NCI-H1092 (cell line): ENCODE results near the gene GPRIN3.
"Not testable (repeated sequence)": the region's sequence is repeated elsewhere in the genome, so short reads cannot be mapped to it uniquely, and the experiment has no call there.

Experiments used
- DNase-seq: peaks from one replicate; lab custom pipeline; 2025; lab: John Stamatoyannopoulos, UW

Gene GPRIN3

GRCh38 chr4:89312066-89312465, 4.5 kb upstream of the GPRIN3 start:
- no peak for DNase-seq

DNA sequence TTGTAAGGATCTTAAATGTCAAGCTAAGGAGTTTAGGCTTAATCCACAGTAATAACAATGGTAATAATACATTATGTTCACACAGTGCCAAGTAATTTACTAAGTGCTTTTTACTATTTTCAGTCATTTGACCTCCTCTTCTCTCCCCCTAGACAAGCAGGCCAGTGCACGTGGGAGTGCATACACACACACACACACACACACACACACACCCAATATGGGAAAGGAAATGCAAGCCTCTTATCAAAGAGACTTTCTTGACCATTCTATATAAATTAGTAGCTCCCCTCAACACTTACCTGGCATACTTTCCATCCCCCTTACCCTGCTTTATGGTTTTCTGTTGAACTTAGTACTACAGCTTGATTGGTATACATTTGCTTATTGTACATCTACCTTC, 3.8 kb upstream of the GPRIN3 start:
- no peak for DNase-seq

DNA sequence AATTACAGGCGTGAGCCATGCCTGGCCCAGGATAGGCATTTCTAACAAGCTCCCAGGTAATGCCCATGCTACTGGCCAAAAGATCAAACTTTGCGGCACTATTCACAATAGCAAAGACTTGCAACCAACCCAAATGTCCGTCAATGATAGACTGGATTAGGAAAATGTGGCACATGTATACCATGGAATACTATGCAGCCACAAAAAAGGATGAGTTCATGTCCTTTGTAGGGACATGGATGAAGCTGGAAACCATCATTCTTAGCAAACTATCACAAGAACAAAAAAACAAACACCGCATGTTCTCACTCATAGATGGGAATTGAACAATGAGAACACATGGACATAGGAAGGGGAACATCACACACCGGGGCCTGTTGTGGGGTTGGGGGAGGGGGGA, 1.6 kb upstream of the GPRIN3 start:
- DNase-seq: not testable (repeated sequence)

GRCh38 chr4:89308161-89308500, 531 bp upstream of the GPRIN3 start:
- DNase-seq: no peak

- no peak for DNase-seq
Observed at GRCh38 chr4:89307178-89307445, 488 bp downstream of the GPRIN3 start.

DNA sequence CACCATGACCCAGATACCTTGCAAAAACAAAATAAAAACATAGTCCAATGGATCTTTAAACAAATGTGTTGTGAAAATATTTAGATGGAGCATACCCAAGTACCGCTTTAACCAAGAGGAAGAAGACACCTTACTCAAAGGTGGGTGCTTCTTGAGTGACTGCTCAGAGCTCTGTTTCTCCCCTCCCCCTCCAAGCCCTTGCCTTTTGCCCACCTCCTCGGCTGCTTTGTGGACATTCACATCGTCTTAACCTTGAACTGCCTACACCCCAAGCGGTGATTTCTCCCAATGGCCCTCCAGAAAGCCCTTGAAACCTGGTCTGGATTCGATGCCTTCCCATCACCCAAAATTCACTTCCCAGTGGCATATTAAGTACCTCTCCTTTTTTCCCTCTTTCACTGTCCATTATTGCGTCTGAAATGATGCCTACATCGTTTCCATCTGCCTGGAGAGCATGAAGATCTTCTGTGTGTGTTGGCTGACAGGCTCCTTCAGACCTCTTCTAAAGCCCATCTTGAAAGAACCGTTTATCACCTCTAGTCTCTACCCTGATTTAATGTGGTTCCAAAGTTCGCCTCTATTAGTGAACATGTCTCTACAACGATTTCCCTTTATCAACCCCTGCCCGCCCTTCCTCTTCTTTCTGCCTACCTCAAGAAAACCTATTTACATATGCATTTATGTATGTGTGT, 968 bp downstream of the GPRIN3 start:
- DNase-seq: no peak

GRCh38 chr4:89305712-89306437, 1.7 kb downstream of the GPRIN3 start:
- DNase-seq: no peak

- no peak for DNase-seq
Observed at GRCh38 chr4:89305028-89305427, 2.6 kb downstream of the GPRIN3 start.

DNA sequence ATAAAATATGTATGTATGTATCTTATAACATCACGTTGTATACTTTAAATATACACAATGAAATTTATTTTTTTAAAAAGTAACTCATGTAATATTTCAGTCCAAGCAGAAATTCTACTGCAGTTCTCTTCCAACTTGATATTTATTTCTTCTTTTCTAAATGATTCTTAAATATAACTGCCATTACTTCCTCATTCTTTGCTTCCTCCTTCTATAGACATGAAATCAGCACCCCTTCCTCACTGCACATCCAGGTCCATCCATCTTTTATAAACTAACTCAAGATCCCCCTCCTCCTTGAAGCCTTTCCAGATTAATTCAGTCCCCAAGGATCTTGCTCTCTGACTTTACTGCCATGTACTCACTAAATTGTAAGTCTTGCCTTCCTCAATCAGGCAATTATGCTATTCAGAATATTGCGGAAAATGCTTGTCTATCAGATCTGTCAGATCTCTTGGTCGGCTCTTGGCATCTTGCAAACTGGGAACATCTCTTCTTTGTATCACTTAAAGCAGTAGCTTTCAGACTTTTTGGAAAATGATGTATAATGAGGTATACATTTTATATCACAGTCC, 3.7 kb downstream of the GPRIN3 start:
- no peak for DNase-seq

DNA sequence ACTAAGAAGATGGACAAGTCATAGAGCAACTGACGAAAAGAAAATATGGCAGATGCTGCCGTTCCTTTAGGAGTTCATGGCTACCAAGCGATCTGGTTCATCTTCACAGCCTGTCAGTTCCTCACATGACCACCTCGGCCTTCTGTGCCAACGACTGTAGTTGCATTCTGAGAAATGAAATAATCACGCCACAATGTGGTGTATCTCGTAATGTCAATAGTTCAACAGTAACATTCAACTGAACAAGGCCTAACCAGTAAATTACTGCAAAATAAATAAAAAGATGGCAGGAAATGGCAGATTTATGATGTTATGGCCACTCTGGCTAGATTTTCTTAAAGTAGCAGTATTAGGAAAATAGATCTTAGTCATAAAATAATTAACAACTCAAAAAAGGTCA, 4.4 kb downstream of the GPRIN3 start:
- peak; percentile 46 for DNase-seq

DNA sequence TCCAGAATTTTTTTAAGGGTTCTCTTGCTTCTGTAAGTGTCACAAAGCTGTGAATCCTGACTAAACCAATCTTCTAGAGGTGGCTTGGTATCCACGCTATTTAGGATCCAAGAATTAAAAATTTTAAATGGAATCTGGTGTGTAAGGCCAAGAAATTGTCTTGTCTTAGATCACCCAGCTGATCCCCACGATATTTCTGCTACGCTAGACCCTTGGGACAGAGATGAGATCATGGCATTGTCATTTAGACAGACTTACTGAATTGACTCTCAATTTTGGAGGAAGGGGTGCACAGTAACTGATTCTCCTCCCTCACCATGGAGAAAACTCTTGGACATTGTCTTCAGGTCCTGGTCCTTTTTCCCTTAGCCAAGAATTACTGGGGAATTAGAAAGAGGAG, 5.7 kb downstream of the GPRIN3 start:
- DNase-seq: no peak

DNA sequence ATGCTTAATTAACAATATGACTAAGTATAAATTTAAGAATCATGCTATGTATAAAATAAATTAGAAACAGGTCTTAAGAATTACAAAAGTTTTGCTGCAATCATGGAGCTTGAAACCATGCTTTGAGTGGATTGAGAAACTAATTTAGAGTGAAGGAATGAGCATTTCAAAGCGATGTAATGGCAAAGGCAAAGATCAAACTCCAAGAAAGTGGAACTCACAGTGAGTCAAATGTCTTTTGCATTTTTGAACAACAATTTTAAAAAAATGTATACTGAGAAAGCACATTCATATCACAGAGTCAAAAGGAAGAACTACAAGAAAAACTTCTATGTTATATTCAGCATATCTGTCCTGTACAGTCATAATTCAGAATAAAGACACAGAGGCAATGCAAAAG, 6.6 kb downstream of the GPRIN3 start:
- DNase-seq: no peak

GRCh38 chr4:89300499-89300898, 7.1 kb downstream of the GPRIN3 start:
- no peak for DNase-seq

DNA sequence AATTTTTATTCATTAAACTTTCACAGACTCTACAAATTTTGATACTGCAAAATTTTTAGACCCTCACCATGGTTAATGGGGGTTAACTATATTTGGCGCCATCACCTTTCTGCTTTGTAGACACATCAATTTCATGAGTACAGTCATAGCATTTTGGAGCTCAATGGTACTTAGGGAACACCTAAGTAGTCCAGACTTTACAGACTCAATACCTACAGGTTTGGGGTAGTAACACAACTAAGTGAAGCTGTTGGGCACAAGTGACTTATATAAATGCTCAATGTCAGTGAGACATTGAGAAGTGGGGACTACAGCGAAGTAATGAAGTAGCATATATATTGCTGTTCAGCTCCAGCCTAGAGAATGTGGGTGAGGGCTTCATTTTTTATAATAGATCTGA, 7.5 kb downstream of the GPRIN3 start:
- DNase-seq: no peak

GRCh38 chr4:89299153-89299791, 8.3 kb downstream of the GPRIN3 start:
- DNase-seq: no peak

DNA sequence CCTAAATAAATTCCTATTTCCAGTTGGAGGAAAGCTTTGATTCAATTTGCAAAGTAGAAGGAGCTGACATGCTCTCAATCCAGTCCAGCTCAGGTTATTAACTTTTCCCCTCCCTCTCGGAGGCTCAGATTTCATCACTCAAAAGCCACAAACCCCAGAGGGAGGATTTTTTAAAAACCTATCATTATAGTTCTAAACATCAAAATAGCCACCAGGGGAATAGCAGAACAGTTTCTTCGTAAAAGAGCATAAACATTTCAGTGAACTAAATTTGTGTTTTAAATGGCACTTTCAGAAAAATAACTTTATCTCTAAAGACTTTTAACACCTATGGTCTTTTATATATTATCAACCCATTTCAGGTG, 8.8 kb downstream of the GPRIN3 start:
- no peak for DNase-seq

DNA sequence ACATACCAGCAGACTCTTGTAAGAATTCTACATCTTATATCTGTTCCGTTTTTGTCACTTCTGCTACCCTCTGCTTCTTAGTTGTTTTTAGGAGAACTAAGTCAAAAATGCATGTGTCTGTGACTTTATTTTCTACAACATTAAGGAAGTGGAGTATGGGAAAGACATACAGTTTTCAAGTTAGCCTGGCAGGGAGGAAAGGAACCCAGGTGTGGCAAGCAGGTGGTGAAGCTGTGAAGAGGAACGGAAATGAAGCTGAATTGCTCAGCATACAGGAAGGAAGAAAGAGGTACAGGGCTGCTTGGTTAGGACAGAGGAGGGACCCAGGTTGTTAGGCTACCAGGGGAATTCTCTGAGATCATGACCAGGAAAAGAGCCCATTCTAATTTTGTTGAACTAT, 9.4 kb downstream of the GPRIN3 start:
- no peak for DNase-seq

GRCh38 chr4:89296896-89297295, 10.7 kb downstream of the GPRIN3 start:
- DNase-seq: no peak

DNA sequence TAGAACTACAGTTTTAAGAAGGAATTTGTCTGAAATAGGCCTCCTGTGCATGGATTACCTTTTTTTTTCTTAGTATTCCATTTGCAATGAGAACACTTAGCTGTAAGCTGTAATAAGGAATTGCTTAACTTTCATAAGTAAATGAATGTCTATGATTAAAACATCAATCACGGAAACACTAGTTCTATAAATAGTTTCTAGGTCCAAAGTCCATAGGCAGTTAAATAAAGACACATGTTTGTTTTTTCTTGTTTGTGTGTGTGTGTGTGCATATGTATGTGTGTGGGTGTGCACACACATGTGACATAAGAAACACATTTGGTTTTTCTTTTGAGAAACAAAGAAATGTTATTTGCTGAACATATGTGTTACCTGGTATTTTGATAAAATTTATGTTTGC, 11.2 kb downstream of the GPRIN3 start:
- DNase-seq: no peak

- DNase-seq: no peak
Observed at GRCh38 chr4:89295415-89295927, 12.1 kb downstream of the GPRIN3 start.

DNA sequence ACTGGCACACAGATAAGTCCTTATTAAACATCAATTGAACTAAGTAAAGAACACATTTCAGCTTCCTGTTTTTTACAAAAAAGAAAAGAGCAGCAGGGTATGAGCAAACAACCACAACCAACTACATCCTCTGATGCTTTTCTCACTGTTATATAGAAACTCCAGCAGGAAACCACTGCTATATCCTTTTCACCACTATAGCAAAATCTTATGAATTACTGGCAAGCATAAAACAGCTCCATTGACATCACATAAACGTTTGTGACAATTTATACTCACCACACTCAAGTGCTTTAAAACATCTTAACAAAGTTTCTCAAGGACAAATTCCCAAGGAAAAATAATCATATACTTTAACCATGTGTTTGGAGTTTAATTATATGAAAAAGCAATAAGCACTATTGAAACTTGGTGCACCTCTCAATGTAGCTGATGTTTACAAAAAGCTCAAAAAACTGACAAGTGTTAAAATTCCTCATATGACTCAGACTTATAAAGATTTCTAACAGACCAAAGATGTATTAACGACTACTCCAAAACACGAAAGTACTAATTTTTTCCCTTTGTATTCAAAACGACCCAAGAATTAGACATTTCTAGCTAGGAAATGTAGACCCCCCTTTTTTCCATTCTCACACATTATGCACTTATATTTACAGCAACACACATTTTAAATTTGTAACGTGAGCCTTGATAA, 12.9 kb downstream of the GPRIN3 start:
- no peak for DNase-seq

- no peak for DNase-seq
Observed at GRCh38 chr4:89293299-89293698, 14.3 kb downstream of the GPRIN3 start.
